GM12801 (cell line): ENCODE results near the gene KRT84.
A peak's percentile ranks its signal among the peaks of the same experiment; 100 is the strongest.

ENCODE experiments used
- CTCF ChIP-seq: IDR thresholded peaks from one replicate; pipeline ENCODE4 v1.5.1; 2011; ENCODE audit warnings: control low read depth; ENCODE audit not compliant: insufficient read length; ENCODE audit errors: extremely low read depth

Gene KRT84

GRCh38 chr12:52381206-52381605, 4.2 kb downstream of the KRT84 start:
- TF ChIP-seq CTCF = no peak

GRCh38 chr12:52380271-52380694, 5.2 kb downstream of the KRT84 start:
- no peak for TF ChIP-seq CTCF

GRCh38 chr12:52379536-52379935, 5.9 kb downstream of the KRT84 start:
- TF ChIP-seq CTCF = no peak

GRCh38 chr12:52378091-52378490, 7.4 kb downstream of the KRT84 start:
- no peak for TF ChIP-seq CTCF

GRCh38 chr12:52377266-52377665, 8.2 kb downstream of the KRT84 start:
- no peak for TF ChIP-seq CTCF

GRCh38 chr12:52372216-52373154, 13.0 kb downstream of the KRT84 start:
- TF ChIP-seq CTCF = peak; percentile 9

- TF ChIP-seq CTCF = no peak
These were observed 13.7 kb downstream of the KRT84 start for GRCh38 chr12:52371716-52372115.
